GM12878 (cell line): ENCODE measurements around the gene GTSF1L. TPM values are rescaled to one million over a fixed set of nuclear protein-coding genes. Genes with fewer than 3 reads are reported as not detected.

Experiments
- ATAC-seq: fragments of 200-7000 bp; cut with Tn5 transposase; 3 replicates; pipeline ENCODE4 v1.9.1; 2020; ENCODE audit warnings: mild to moderate bottlenecking, moderate library complexity
- BruUV-seq: library from RNA; stranded (reverse); fragments of 400-500 nt; replicated peaks from 2 replicates; lab custom pipeline; 2021; lab: Mats Ljungman, UMichigan
- CTCF ChIA-PET: fragments of 300-600 bp; sonication (Branson Sonifier 250); formaldehyde crosslinking; extraction: SDS; loops from one replicate; lab custom pipeline; 2021; ENCODE audit warnings: inconsistent platforms; lab: Yijun Ruan, JAX
- POLR2A ChIA-PET: fragments of 350-600 bp; formaldehyde crosslinking; extraction: SDS; loops from one replicate; lab custom pipeline; 2021; ENCODE audit warnings: inconsistent platforms; lab: Charles Lee
- RAD21 ChIA-PET: fragments of 300-600 bp; sonication (Branson Sonifier 250); formaldehyde crosslinking; loops from one replicate; lab custom pipeline; 2023; ENCODE audit warnings: antibody characterized with exemption; ENCODE audit not compliant: unreplicated experiment; lab: Charles Lee
- SMC1A ChIA-PET: fragments of 300-600 bp; sonication (Branson Sonifier 250); formaldehyde crosslinking; loops from one replicate; lab custom pipeline; 2023; ENCODE audit not compliant: unreplicated experiment, uncharacterized antibody; lab: Charles Lee
- DNase-seq: peaks from one replicate; pipeline ENCODE4 v3.0.0-alpha.2; 2011; ENCODE audit warnings: low read depth, low spot score
- FAIRE-seq: peaks from 3 replicates; lab custom pipeline; 2011; peaks lifted over from hg19 to GRCh38; lab: Jason Lieb, UNC
- H2AFZ ChIP-seq: 2 replicates; pipeline ENCODE4 v1.6.0; 2011; ENCODE audit warnings: low read depth, low read length, control low read depth; ENCODE audit not compliant: control insufficient read depth
- H3K27ac ChIP-seq: 2 replicates; pipeline ENCODE4 v1.5.1; 2011; ENCODE audit warnings: control low read depth; ENCODE audit not compliant: control insufficient read depth, insufficient read depth
- H3K27me3 ChIP-seq, 2 experiments: replicated peaks in 1 of 2; 2 replicates each; pipeline versions ENCODE4 v1.6.0 to v1.6.1; 2011; ENCODE audit warnings: low read length in 1 of 2; ENCODE audit not compliant: control insufficient read depth in 2 of 2, insufficient read depth in 2 of 2
- H3K36me3 ChIP-seq, 2 experiments: 2 replicates each; pipeline ENCODE4 v1.5.1; 2011; ENCODE audit warnings: low read length in 1 of 2; ENCODE audit not compliant: control insufficient read depth in 2 of 2, insufficient read depth in 2 of 2
- H3K4me1 ChIP-seq: 2 replicates; pipeline ENCODE4 v1.6.1; 2011; ENCODE audit warnings: mild to moderate bottlenecking, low read length, moderate library complexity, mixed read lengths; ENCODE audit not compliant: control insufficient read depth, insufficient read depth
- H3K4me2 ChIP-seq: 2 replicates; pipeline ENCODE4 v1.6.0; 2011; ENCODE audit warnings: control low read depth; ENCODE audit not compliant: control insufficient read depth, insufficient read depth
- H3K4me3 ChIP-seq: fragments of 200-600 bp; sonication (generic); 2 replicates; pipeline ENCODE4 v1.5.1; 2016
- H3K79me2 ChIP-seq: 2 replicates; pipeline ENCODE4 v1.6.0; 2011; ENCODE audit warnings: low read length; ENCODE audit not compliant: control insufficient read depth, insufficient read depth
- H3K9ac ChIP-seq: 2 replicates; pipeline ENCODE4 v1.8.0; 2011; ENCODE audit warnings: low read length, control low read depth, mixed read lengths; ENCODE audit not compliant: control insufficient read depth, insufficient read depth
- H3K9me3 ChIP-seq: replicated peaks from 3 replicates; pipeline ENCODE4 v1.5.1; 2011; ENCODE audit warnings: mild to moderate bottlenecking, low read length; ENCODE audit not compliant: control insufficient read depth, insufficient read depth
- H4K20me1 ChIP-seq: 2 replicates; pipeline ENCODE4 v1.6.0; 2011; ENCODE audit not compliant: control insufficient read depth, insufficient read depth
- BACH1 ChIP-seq: fragments of 450-650 bp; IDR thresholded peaks from 2 replicates; pipeline ENCODE4 v1.6.1; 2017; ENCODE audit warnings: mild to moderate bottlenecking, borderline replicate concordance
- CREB1 ChIP-seq: IDR thresholded peaks from 2 replicates; pipeline ENCODE4 v1.6.1; 2012; ENCODE audit warnings: low read depth, mild to moderate bottlenecking, inconsistent platforms
- FOXK2 ChIP-seq: fragments of 450-650 bp; IDR thresholded peaks from 2 replicates; pipeline ENCODE4 v1.6.1; 2017; ENCODE audit warnings: mild to moderate bottlenecking, moderate library complexity
- NFXL1 ChIP-seq: fragments of 450-650 bp; IDR thresholded peaks from 2 replicates; pipeline ENCODE4 v1.6.1; 2017; ENCODE audit warnings: antibody characterized with exemption, mild to moderate bottlenecking, borderline replicate concordance
- TCF12 ChIP-seq: IDR thresholded peaks from 2 replicates; pipeline ENCODE4 v1.6.1; 2011; ENCODE audit warnings: low read depth, mild to moderate bottlenecking, low read length
- WGBS: methylation state at CpG from one replicate; pipeline ENCODE4 v1.1.6; 2016; ENCODE audit warnings: low lambda C conversion rate; ENCODE audit not compliant: insufficient replicate concordance, insufficient coverage; ENCODE audit errors: missing lambda C conversion rate; 5-methylcytosine and 5-hydroxymethylcytosine counted together
- in situ Hi-C: fragments of 300-500 bp; cut with MboI; formaldehyde crosslinking; loops from 9 replicates; pipeline ENCODE4 v1.14.3; 2018; ENCODE audit warnings: mixed read lengths
- intact Hi-C: fragments of 100-400 bp; cut with micrococcal nuclease; formaldehyde crosslinking; loops from one replicate; pipeline ENCODE4 v1.14.2; 2022; ENCODE audit not compliant: unreplicated experiment
- polyA plus RNA-seq, 11 experiments: library from polyadenylated mRNA; depleted of rRNA in 4 of 11; unstranded in 6 of 11; stranded (reverse) in 5 of 11; fragments of >200 nt; fragmentation: Nextera tagmentation in 4 of 11; fragmentation: Illumina TruSeq in 1 of 11; extraction: Ambion mirVana in 4 of 11; extraction: Trizol in 1 of 11; gene quantifications; 1 replicate in 1 of 11; 2 replicates in 10 of 11; pipeline versions ENCODE4 v1.2.1 to v1.2.3, GENCODE V29; 2011 to 2016; ENCODE audit warnings: inconsistent platforms in 2 of 11, missing spikeins in 2 of 11, low read depth in 1 of 11
- total RNA-seq, 4 experiments: library from RNA; depleted of rRNA in 3 of 4; stranded (reverse); fragments of >200 nt in 3 of 4; fragmentation: Illumina TruSeq in 1 of 4; extraction: Trizol in 1 of 4; gene quantifications; 2 replicates each; pipeline versions ENCODE4 v1.2.1 to v1.2.3, GENCODE V29; 2013 to 2021
- TF ChIP-seq, protein P1 (sequence below): fragments of 450-650 bp; formaldehyde crosslinking; IDR thresholded peaks from 2 replicates; pipeline ENCODE4 v1.4.0; 2020; ENCODE audit warnings: mild to moderate bottlenecking, moderate library complexity
- TF ChIP-seq, protein P2 (sequence below): IDR thresholded peaks from 2 replicates; pipeline ENCODE4 v1.6.1; 2011; ENCODE audit warnings: low read depth, mild to moderate bottlenecking, low read length, moderate library complexity, borderline replicate concordance; ENCODE audit errors: extremely low read depth

Gene GTSF1L
- total and polyA plus RNA-seq, 10 of the 15 experiments (the other 5 are each of a cell fraction or from before 2014, with no cell fraction given) = 0.56 to 2.4 (median 1.3) TPM

DNA sequence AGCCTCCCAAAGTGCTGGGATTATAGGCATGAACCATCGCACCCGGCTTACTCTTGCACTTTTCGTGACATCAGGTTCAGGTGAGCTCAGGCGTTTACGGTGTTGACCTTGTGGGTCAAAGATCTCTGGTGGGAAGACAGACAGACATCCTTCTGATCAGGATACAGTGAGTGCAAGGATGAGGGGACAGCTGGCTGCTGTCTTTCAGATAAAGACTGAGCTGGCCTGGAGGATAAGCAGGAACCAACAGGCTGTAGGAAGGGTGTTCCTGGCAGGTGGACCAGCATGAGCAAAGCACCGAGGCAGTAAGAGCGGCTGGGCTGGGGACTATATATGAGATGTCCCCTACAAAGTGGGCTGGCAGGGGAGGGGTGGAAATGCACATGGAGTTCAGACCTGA is 11.1 kb upstream of the GTSF1L start:
- ChIA-PET RAD21 (interaction anchor here (0.6 to 3.3 kb wide), 6 partner anchors 11 to 343 kb away, joined by 3 to 43 read pairs (median 12); no protein-coding TSS in a partner anchor), POLR2A (interaction anchor here (1.0 kb wide), 1 partner anchor 10 kb away, joined by 4 read pairs; no protein-coding TSS in a partner anchor)
- intact Hi-C loops = no loop called here
- Histone ChIP-seq H2AFZ (no peak overlapping the region), H3K27ac (no peak overlapping the region)
- no peak for FAIRE-seq
- TF ChIP-seq NFXL1 (no peak), FOXK2 (no peak), BACH1 (no peak), TCF12 (no peak), CREB1 (no peak)
- TF ChIP-seq, protein P1, sequence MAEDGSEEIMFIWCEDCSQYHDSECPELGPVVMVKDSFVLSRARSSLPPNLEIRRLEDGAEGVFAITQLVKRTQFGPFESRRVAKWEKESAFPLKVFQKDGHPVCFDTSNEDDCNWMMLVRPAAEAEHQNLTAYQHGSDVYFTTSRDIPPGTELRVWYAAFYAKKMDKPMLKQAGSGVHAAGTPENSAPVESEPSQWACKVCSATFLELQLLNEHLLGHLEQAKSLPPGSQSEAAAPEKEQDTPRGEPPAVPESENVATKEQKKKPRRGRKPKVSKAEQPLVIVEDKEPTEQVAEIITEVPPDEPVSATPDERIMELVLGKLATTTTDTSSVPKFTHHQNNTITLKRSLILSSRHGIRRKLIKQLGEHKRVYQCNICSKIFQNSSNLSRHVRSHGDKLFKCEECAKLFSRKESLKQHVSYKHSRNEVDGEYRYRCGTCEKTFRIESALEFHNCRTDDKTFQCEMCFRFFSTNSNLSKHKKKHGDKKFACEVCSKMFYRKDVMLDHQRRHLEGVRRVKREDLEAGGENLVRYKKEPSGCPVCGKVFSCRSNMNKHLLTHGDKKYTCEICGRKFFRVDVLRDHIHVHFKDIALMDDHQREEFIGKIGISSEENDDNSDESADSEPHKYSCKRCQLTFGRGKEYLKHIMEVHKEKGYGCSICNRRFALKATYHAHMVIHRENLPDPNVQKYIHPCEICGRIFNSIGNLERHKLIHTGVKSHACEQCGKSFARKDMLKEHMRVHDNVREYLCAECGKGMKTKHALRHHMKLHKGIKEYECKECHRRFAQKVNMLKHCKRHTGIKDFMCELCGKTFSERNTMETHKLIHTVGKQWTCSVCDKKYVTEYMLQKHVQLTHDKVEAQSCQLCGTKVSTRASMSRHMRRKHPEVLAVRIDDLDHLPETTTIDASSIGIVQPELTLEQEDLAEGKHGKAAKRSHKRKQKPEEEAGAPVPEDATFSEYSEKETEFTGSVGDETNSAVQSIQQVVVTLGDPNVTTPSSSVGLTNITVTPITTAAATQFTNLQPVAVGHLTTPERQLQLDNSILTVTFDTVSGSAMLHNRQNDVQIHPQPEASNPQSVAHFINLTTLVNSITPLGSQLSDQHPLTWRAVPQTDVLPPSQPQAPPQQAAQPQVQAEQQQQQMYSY = no peak
- TF ChIP-seq, protein P2, sequence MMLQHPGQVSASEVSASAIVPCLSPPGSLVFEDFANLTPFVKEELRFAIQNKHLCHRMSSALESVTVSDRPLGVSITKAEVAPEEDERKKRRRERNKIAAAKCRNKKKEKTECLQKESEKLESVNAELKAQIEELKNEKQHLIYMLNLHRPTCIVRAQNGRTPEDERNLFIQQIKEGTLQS = no peak
- TF ChIP-seq, all 136 proteins: peak for 0
- Histone ChIP-seq H4K20me1 (no peaks in the 10 kb centered on the region), H3K79me2 (no peaks in the 10 kb centered on the region), H3K4me2 (no peak overlapping the region), H3K27me3 (no peaks in the 10 kb centered on the region), H3K9ac (no peak overlapping the region), H3K36me3 (no peaks in the 10 kb centered on the region), H3K9me3 (no peaks in the 10 kb centered on the region; the same call in 2 of the 3 replicates), H3K4me3 (no peak overlapping the region), H3K4me1 (peaks cover 36% of the 10 kb centered on the region)
- ChIA-PET CTCF (interaction anchor here (2.8 to 6.1 kb wide), 3 partner anchors 13 to 102 kb away, joined by 11 to 64 read pairs (median 15); no protein-coding TSS in a partner anchor), SMC1A (interaction anchor here (0.6 to 6.7 kb wide), 9 partner anchors 9 to 354 kb away, joined by 3 to 83 read pairs (median 6); no protein-coding TSS in a partner anchor)
- DNase-seq (no peak), ATAC-seq (no peak)
- BruUV-seq = no TSS peak
- WGBS = 90% methylated on average over 7 of the region's 7 CpGs
- in situ Hi-C loops = no loop called here
